Activated CD4-positive, alpha-beta T cell treated with anti-CD3 and anti-CD28 coated beads, Interleukin-10, Interleukin-2, amounts not matched to agents 100 ng/mL and 50 ng/mL, durations not matched to agents 16 hours and 8 hours (primary cell): ENCODE measurements around the gene DENND6B.

ENCODE experiments used
- DNase-seq: peaks from one replicate; pipeline ENCODE4 v3.0.0-alpha.2; 2020

DENND6B gene

DNA sequence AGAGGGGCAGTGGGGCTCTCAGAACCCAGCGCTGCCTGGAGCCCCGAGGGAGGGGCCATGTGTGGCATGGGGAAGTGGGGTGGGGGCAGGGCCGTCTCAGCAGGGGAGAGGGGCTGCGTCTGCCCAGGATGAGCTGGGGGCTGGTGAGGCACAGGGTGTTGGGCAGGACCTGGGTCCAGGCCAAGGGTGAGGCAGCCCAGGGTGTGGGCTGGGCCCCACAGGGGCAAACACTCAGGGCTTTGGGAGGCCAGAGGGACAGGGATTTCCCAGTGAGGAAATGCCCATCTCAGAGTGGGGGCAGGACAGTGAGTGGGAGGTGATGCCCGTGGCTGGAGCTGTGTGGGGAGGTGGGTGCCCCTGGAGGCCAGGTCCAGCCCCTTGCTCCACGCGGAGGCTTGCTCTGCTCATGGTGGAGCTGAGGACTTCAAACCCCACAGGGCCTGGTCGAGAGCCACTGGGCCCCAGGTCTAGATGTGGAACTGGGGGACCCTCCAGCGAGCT is 24.7 kb downstream of the DENND6B start:
- no peak for DNase-seq

DNA sequence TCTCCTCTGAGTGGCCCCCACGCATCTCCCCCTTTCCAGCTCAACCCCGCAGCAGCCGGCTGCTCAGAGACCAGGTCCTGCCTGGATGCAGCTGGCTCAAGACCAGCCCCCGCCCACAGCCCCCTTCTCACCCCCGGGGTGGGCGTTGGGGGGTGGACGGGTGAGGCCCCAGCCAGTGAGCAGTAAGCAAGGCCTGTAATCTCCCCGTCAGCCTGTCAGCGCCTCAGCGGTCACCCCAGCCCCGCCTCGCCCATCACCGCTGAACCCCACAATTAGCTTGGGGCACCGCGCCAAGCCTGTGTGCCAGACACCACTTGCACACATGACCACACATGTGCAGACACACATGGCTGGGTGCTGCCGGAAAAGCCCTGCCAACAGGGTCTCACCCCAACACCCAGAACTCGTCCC is 25.2 kb downstream of the DENND6B start:
- no peak for DNase-seq

DNA sequence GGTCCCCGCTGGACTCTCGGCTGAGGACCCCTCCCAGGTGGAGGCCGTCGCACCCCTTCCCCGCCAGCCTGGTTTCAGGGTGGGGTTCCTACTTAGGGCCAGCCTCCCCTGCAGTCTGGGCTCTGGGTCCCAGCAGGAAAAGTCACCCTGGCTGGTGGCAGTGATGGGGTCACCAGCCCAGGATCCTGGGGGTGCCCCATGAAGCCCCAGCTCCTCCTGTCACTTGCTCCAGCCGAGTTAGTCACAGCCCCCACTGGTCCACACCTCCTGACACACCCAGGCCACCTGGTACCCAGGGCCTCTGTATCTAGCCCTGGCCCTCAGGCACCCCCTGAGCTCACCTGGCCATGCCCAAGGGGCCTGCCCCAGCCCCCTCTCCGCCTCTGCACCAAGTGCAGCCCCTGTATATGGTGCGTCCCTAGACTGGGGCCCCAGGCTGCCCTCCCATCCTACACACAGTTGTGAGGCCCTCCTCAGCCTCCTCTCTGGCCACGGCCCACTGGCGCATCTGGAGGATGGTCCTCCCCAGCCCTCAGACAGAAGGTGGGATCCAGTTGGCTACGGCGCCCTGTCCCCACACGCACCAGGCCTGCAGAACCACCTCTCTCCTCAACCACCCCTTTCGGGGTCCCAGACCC is 26.1 kb downstream of the DENND6B start:
- no peak for DNase-seq

DNA sequence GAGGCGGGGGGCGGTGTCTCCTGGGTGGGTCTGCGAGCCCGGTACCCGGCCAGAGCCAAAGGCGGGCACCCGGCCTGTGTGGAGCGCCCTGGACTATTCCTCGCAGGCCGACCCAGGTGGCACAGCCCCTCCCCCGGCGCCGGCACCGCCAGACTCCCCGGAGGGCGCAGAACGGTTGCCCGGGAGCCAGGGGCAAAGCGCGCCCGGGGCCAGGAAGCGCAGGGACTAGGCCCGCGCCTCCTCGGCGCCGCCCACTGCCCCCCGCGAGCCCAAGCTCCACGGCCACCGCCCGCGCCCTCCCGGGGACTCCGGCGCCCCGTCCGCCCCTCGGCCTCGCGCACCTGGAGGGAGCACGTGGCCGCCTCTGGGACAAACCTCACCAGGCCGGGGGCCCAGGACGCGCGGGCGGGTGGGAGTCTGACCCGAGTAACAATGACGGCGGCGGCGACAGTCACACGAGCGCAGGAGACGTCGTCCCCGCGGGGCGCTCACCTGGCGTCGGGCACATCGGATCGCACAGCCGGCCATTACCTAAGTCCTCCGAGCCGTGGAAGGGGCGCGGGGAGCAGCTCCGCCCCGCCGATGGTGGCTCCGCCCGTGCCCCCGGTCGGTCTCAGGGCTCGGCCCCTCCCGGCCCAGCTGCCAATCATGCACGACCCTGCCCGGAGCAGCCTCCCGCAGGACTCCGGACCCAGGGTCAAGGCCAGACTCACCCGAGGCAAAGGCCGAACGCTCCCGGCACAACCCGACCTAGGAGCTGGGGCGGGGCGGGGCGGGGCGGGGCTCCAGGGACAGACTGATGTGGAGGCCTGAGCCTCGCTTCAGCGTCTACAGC is 26.8 kb downstream of the DENND6B start:
- no peak for DNase-seq

DNA sequence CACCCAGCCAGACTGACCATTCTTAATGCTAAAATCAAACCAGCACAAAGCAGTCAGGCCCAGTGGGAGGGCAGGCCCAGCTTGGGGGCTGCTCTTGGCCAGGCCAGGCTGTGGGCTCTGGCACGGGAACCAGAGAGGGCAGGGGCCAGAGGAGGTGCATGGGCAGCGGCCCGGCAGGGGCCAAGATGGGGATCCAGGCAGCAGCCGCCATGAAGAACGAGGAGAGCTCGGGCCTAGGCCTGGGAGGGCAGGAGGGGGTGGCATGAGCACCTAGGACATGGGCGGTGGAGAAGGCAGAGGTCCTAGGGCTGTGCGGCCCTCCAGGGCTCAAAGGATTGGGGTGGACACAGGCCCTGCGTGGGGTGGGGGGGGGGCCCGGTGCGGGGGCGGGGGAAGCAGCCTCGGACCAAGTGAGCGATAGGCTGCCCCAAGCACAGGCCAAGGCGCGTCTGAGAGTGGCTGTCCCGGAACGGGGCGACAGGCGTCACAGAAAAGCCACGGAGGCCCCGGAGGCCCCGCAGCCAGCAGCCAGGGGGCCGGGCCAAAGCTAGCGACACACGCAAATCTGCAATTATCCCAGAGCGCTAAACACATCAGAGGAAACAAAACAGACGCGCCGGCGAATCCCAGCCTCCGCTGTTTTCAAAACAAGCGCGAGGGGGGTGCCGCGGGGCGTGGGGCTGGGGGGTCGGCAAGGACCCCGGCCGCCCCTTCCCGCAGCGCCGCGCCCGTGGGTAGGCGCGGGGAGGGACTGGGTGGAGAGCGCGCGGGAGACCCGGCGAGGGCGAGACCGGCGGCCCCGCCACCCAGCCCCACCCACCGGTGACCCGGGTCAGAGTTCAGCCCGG is 27.7 kb downstream of the DENND6B start:
- no peak for DNase-seq

DNA sequence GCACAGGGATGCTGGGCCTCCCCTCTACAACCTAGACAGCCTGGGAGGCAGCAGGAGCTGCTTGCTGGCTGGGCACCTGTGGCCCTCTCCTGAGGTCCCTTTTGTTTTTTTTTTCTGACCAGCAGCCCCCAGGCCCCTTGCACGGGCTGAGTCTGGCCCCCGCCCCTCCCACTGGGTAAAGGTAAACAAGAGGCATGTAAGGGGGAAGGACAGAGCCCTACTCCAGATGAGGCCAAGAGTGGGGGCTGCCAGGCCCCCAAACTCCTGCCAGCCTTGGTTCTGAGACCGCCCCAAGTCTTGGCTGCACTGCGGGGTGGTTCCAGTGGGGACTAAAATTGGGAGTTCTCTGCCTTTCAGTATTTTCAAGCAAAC is 28.6 kb downstream of the DENND6B start:
- no peak for DNase-seq

- DNase-seq = no peak
Measured at GRCh38 chr22:50297510-50298265, 29.1 kb downstream of the DENND6B start.

GRCh38 chr22:50296658-50297490 is 29.9 kb downstream of the DENND6B start:
- no peak for DNase-seq

- no peak for DNase-seq
Measured at GRCh38 chr22:50294319-50294656, 32.5 kb downstream of the DENND6B start.

DNA sequence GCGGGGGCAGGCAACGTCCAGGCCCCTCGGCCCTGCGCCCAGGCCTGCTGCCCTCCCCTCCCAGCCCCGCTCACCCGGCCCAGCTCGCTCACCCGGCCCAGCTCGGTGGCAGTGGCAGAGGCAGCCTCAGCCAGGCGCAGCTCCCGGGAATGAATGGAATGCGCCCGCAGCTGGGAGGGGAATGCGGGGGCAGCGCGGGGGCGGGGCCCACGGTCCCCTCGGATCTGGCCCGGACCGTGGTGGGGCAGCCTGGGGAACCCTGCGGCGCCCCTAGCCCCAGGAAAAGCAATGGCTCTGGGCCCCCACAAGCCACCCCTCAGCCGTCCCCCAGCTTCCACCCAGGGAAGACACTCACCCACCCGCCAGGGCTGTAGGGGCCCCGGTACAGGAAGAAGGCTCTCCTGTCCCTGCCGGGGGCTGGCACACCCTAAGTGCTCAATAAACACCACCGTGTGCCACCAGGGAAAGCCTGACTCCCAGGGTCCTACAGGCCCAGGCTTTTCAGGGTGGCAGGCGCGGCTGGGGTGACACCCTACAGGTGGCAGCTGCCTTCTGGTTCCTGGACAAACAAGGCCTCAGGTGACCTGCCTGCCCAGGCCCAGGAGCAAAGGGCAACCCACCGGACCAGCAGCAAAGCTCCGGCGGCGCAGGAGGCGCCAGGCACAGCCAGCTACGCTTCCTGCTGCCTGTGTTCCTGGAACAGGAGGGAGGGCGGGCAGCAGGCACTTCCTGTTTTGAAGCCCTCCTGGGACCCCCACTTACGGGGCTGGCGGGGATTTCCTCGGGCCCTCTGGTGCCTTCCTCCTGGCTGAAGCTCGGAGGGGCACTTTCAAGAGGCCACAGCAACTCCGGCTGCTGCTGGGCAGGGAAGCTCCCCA is 33.1 kb downstream of the DENND6B start:
- no peak for DNase-seq

GRCh38 chr22:50292643-50293440 is 34.0 kb downstream of the DENND6B start:
- DNase-seq = no peak

- DNase-seq = no peak
Measured at GRCh38 chr22:50289942-50290630, 36.7 kb downstream of the DENND6B start.

DNA sequence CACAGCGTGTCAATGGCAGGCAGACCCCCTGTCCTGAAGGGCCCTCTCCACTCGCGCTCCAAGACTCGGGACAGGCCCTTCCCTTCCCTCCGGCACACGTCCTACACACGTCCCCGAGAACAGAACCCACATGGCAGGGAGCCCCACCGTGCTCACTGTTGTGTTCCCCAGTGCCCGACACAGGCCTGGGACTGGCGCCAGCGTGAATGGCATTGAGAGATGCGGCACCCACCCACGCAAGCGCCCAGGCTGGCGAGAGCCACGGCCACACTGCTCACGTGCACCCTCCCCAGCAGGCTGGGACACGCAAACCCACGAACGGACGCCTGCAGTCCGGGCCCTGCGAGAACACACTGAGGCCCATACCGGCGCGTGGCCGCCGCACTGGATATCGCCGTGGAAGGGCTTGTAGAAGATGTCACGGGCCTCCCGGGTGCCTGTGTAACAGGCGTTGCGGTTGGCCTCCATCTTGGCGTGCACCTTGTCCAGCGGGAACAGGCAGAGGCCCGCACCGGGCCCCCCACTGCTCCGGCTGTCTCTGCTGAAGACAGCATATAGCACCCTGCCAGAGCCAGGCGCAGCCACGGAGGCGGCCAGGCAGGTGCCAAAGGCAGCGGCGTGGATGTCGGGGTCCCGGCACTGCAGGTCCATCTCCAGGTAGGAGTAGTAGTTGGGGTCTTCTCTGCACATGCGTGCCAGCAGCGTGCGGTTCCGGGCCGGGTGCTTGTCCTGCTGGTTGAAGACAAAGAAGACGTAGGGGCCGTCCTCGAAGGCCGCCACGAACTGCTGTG is 37.5 kb downstream of the DENND6B start:
- DNase-seq = no peak

- no peak for DNase-seq
Measured at GRCh38 chr22:50287731-50288130, 39.1 kb downstream of the DENND6B start.

- no peak for DNase-seq
Measured at GRCh38 chr22:50286701-50287318, 40.0 kb downstream of the DENND6B start.

DNA sequence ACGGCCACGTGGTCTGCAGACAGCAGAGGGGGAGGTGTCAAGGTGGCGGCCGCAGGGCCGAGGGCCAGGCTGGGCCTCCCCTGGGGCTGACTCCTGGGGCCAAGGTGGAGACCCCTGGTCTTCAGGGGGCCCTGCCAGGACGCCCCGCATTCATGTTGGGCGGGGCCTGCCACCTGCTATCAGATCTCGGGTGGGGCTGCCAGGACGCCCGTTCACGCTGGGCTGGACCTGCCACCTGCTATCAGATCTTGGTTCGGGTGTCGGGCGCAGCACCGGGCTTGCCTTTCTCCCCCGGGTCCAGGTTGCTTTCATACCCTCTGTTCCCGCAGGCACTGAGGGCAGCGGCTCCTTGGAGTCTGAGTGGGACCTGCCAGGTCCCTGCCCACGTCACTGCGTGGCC is 40.5 kb downstream of the DENND6B start:
- DNase-seq = no peak

DNA sequence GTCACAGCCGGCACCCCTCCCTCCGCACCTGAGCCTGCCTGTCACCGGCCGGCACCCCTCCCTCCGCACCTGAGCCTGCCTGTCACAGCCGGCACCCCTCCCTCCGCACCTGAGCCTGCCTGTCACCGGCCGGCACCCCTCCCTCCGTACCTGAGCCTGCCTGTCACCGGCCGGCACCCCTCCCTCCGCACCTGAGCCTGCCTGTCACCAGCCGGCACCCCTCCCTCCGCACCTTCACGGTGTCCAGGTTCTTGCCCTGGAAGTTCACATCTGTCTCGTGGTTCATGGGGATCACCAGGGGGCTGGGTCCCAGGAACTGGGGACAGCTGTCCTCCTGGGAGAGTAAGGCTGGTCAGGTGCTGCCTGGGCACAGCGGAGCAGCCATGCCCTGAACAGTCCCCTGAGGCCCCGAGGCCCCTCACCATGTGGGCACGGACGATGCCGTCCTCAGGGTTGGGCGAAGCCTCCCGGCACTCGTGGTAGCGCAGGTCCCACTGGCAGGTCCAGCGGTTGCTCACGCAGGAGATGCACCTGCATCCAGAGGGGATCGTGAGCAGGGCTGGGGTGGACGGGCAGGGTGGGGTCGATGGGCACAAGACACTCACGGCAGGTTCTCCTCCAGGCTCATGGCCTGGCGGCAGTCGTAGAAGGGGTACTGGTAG is 41.1 kb downstream of the DENND6B start:
- DNase-seq = no peak
